ENCODE measurements around the gene DUOX1. TPM values are rescaled to one million over a fixed set of nuclear protein-coding genes. Genes with fewer than 3 reads are reported as not detected.

DUOX1 gene
- total and polyA plus RNA-seq, 2 of the 13 experiments (the other 11 are each of a cell fraction or from before 2014, with no cell fraction given): 0.03 TPM; not detected in 1

DNA sequence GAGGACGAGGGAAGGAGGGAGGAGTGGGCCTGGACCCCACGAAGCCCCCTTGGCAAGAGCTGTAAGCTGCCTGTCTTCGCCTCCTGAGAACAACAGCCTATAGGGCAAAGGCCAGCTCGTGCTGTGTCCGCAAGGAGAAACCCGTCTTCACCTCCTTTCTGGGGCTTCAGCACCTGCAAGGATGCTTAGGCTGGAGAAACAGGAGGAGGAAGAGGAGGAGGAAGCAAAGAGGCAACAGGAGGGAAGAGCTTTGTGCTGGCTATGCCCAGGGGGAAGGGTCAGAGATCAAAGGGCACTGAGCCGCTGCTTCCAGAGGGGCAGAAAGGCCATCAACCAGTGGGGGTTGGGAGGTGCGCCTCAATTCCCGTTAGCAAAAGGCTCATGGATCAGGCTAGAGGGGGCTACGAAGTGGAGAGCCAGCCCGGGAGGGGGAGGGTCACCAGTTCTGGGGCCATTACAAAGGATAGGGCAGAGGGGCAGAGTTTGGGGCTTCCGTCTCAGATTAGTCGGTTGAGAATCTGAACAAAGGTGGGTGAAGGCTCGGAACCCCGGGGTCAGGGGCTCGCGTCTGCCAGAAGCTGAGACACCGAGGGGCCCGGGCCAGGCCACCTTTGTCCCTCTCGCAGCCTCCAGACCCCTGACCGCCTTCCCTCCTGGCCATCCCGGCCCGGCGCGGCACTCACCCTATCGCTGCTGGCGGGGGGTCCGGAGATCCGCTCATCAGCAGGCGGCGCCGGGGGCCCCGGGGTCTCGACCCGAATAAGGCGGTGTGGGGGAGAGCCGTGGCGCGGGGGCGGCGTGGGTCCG is 57.2 kb downstream of the DUOX1 start (continued):
- TF ChIP-seq ELF1 (CRISPR knock-in tag; IDR thresholded peaks at IDR 0.05): peak; percentile 8; the same call in 1 of the 2 replicates
- TF ChIP-seq ZNF224 (CRISPR knock-in tag; IDR thresholded peaks at IDR 0.05): no peak
- TF ChIP-seq ZNF430 (CRISPR knock-in tag; IDR thresholded peaks at IDR 0.05): peak; percentile 47; the same call in 1 of the 2 replicates
- TF ChIP-seq, protein P1, sequence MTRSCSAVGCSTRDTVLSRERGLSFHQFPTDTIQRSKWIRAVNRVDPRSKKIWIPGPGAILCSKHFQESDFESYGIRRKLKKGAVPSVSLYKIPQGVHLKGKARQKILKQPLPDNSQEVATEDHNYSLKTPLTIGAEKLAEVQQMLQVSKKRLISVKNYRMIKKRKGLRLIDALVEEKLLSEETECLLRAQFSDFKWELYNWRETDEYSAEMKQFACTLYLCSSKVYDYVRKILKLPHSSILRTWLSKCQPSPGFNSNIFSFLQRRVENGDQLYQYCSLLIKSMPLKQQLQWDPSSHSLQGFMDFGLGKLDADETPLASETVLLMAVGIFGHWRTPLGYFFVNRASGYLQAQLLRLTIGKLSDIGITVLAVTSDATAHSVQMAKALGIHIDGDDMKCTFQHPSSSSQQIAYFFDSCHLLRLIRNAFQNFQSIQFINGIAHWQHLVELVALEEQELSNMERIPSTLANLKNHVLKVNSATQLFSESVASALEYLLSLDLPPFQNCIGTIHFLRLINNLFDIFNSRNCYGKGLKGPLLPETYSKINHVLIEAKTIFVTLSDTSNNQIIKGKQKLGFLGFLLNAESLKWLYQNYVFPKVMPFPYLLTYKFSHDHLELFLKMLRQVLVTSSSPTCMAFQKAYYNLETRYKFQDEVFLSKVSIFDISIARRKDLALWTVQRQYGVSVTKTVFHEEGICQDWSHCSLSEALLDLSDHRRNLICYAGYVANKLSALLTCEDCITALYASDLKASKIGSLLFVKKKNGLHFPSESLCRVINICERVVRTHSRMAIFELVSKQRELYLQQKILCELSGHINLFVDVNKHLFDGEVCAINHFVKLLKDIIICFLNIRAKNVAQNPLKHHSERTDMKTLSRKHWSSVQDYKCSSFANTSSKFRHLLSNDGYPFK (CRISPR knock-in tag; IDR thresholded peaks at IDR 0.05; ENCODE audit: borderline replicate concordance): peak; percentile 18; the same call in 1 of the 2 replicates
- 0 out of 2 replicates have a peak, but pooled peaks have one; percentile 52 for TF ChIP-seq ZNF556 (CRISPR knock-in tag; IDR thresholded peaks at IDR 0.05; ENCODE audit: borderline replicate concordance)
- 0 out of 2 replicates have a peak, but pooled peaks have one; percentile 31 for TF ChIP-seq MAF1 (CRISPR knock-in tag; IDR thresholded peaks at IDR 0.05; ENCODE audit: borderline replicate concordance)
- TF ChIP-seq ZNF225 (CRISPR knock-in tag; IDR thresholded peaks at IDR 0.05): 0 out of 2 replicates have a peak, but pooled peaks have one; percentile 43
- TF ChIP-seq FOXC1 (CRISPR knock-in tag; IDR thresholded peaks at IDR 0.05; ENCODE audit: borderline replicate concordance): 0 out of 2 replicates have a peak, but pooled peaks have one; percentile 44
- TF ChIP-seq SMAD1 (CRISPR knock-in tag; IDR thresholded peaks at IDR 0.05; ENCODE audit: borderline replicate concordance, low read depth): 0 out of 2 replicates have a peak, but pooled peaks have one; percentile 25
- peak; percentile 14; the same call in 1 of the 2 replicates for TF ChIP-seq GFI1 (CRISPR knock-in tag; IDR thresholded peaks at IDR 0.05; ENCODE audit: borderline replicate concordance)
- no peak for TF ChIP-seq SMC3 (IDR thresholded peaks at IDR 0.05; ENCODE audit: low read length)
- peak; percentile 47; the same call in 1 of the 2 replicates for TF ChIP-seq SALL1 (CRISPR knock-in tag; IDR thresholded peaks at IDR 0.05)
- peak; percentile 86 for TF ChIP-seq HNF4G (IDR thresholded peaks at IDR 0.05; ENCODE audit: borderline replicate concordance, low read depth, low read length)
- TF ChIP-seq HNF4G (CRISPR knock-in tag; IDR thresholded peaks at IDR 0.05; ENCODE audit: borderline replicate concordance, low read depth): peak; percentile 48; the same call in 1 of the 2 replicates
- peak; percentile 63 to 84; a peak in 3 of 4 replicates for TF ChIP-seq NR2F1 (CRISPR knock-in tag; IDR thresholded peaks at IDR 0.05)
- TF ChIP-seq ZNF281 (CRISPR knock-in tag; IDR thresholded peaks at IDR 0.05; ENCODE audit: borderline replicate concordance): peak; percentile 95
- TF ChIP-seq FOSL2 (CRISPR knock-in tag; IDR thresholded peaks at IDR 0.05): 0 out of 2 replicates have a peak, but pooled peaks have one; percentile 5
- TF ChIP-seq KDM5B (CRISPR knock-in tag; IDR thresholded peaks at IDR 0.05; ENCODE audit: borderline replicate concordance): peak; percentile 35; the same call in 1 of the 2 replicates
- TF ChIP-seq ZNF160 (CRISPR knock-in tag; IDR thresholded peaks at IDR 0.05): 0 out of 2 replicates have a peak, but pooled peaks have one; percentile 54
- TF ChIP-seq MTA1 (CRISPR knock-in tag; IDR thresholded peaks at IDR 0.05; ENCODE audit: borderline replicate concordance): peak; percentile 82; the same call in 1 of the 2 replicates
